Glomerular visceral epithelial cell (primary cell): ENCODE data around the gene PLK2.

Experiments used
- DNase-seq: peaks from one replicate; pipeline ENCODE4 v3.0.0-alpha.2; 2016; ENCODE audit errors: extremely low spot score

Gene PLK2

GRCh38 chr5:58460002-58460731 is at the start of gene PLK2:
PLK2 (minus strand) TSS chr5:58460086; CDS start chr5:58459959, 127 bp downstream.
- peak; percentile 99 for DNase-seq

GRCh38 chr5:58507715-58508114 is 47.8 kb upstream of the PLK2 start:
- no peak for DNase-seq

- DNase-seq = no peak
Measured at GRCh38 chr5:58505971-58506640, 46.2 kb upstream of the PLK2 start.

GRCh38 chr5:58505502-58505901 is 45.6 kb upstream of the PLK2 start:
- no peak for DNase-seq

- DNase-seq = no peak
Measured at GRCh38 chr5:58504766-58505165, 44.9 kb upstream of the PLK2 start.

- DNase-seq = no peak
Measured at GRCh38 chr5:58503390-58504046, 43.6 kb upstream of the PLK2 start.

GRCh38 chr5:58501778-58502417 is 42.0 kb upstream of the PLK2 start:
- DNase-seq = no peak

GRCh38 chr5:58499941-58500340 is 40.1 kb upstream of the PLK2 start:
- DNase-seq = no peak

GRCh38 chr5:58499231-58499630 is 39.3 kb upstream of the PLK2 start:
- no peak for DNase-seq

GRCh38 chr5:58498340-58498942 is 38.6 kb upstream of the PLK2 start:
- peak; percentile 39 for DNase-seq

GRCh38 chr5:58497921-58498320 is 38.0 kb upstream of the PLK2 start:
- DNase-seq = no peak

GRCh38 chr5:58497386-58497785 is 37.5 kb upstream of the PLK2 start:
- no peak for DNase-seq

GRCh38 chr5:58496488-58496887 is 36.6 kb upstream of the PLK2 start:
- DNase-seq = no peak

GRCh38 chr5:58493141-58493540 is 33.3 kb upstream of the PLK2 start:
- DNase-seq = no peak

- no peak for DNase-seq
Measured at GRCh38 chr5:58491216-58491892, 31.5 kb upstream of the PLK2 start, which contains the start of gene GAPT. GAPT (plus strand) TSS chr5:58491435; CDS start chr5:58494537, 3,102 bp downstream.

GRCh38 chr5:58490402-58491050 is 30.6 kb upstream of the PLK2 start:
- DNase-seq = no peak

- no peak for DNase-seq
Measured at GRCh38 chr5:58486290-58486689, 26.4 kb upstream of the PLK2 start.

- no peak for DNase-seq
Measured at GRCh38 chr5:58484505-58484904, 24.6 kb upstream of the PLK2 start.

- DNase-seq = no peak
Measured at GRCh38 chr5:58482536-58482935, 22.6 kb upstream of the PLK2 start.

GRCh38 chr5:58481828-58482227 is 21.9 kb upstream of the PLK2 start:
- no peak for DNase-seq
